K562 (cell line): ENCODE results near the gene ZSWIM7. TPM values are rescaled to one million over a fixed set of nuclear protein-coding genes. Genes with fewer than 3 reads are reported as not detected.

Experiments
- CEBPG ChIP-seq, 3 experiments: fragments of 200-800 bp in 1 of 3; sonication (Bioruptor generic) in 1 of 3; sonication (generic) in 1 of 3; formaldehyde crosslinking in 1 of 3; IDR thresholded peaks in 2 of 3; conservative IDR thresholded peaks in 1 of 3; 2 replicates each; pipeline versions ENCODE4 v1.6.1 to v1.8.0; 2016 to 2022; ENCODE audit warnings: missing compliant biosample characterization in 2 of 3, missing genetic modification characterization in 2 of 3, mild to moderate bottlenecking in 1 of 3, missing genetic modification reagents in 1 of 3
- FOXA3 ChIP-seq, 2 experiments: fragments of 450-650 bp in 1 of 2; sonication (generic) in 1 of 2; formaldehyde crosslinking; IDR thresholded peaks in 1 of 2; conservative IDR thresholded peaks in 1 of 2; 2 replicates each; pipeline versions ENCODE4 v1.4.0 to v1.8.0; 2020 to 2022; ENCODE audit warnings: mild to moderate bottlenecking in 2 of 2, missing genetic modification reagents in 1 of 2
- FOXP1 ChIP-seq: sonication (generic); formaldehyde crosslinking; IDR thresholded peaks from 2 replicates; pipeline ENCODE4 v1.8.0; 2022; ENCODE audit warnings: mild to moderate bottlenecking, missing genetic modification reagents
- NONO ChIP-seq, 2 experiments: fragments of 200-400 bp in 1 of 2; fragments of 450-650 bp in 1 of 2; formaldehyde crosslinking in 1 of 2; IDR thresholded peaks; 2 replicates each; pipeline ENCODE4 v1.6.1; 2017; ENCODE audit warnings: low read depth in 2 of 2, mild to moderate bottlenecking in 2 of 2, moderate library complexity in 2 of 2, low read length in 1 of 2
- NRF1 ChIP-seq, 2 experiments: fragments of 450-650 bp; IDR thresholded peaks in 1 of 2; conservative IDR thresholded peaks in 1 of 2; 2 replicates each; pipeline ENCODE4 v1.6.1; 2014; ENCODE audit warnings: mild to moderate bottlenecking in 2 of 2
- RBM15 ChIP-seq: fragments of 200-400 bp; formaldehyde crosslinking; IDR thresholded peaks from 2 replicates; pipeline ENCODE4 v1.6.1; 2018; ENCODE audit warnings: mild to moderate bottlenecking, low read length, moderate library complexity; ENCODE audit not compliant: insufficient read depth
- STAG1 ChIP-seq: sonication (generic); formaldehyde crosslinking; IDR thresholded peaks from 2 replicates; pipeline ENCODE4 v1.5.0; 2020; ENCODE audit warnings: missing genetic modification reagents, borderline replicate concordance
- TAF7 ChIP-seq: fragments of 450-650 bp; IDR thresholded peaks from 2 replicates; pipeline ENCODE4 v1.6.1; 2016; ENCODE audit warnings: missing genetic modification characterization, missing compliant biosample characterization
- TOE1 ChIP-seq, 2 experiments: fragments of 450-650 bp in 1 of 2; sonication (generic) in 1 of 2; formaldehyde crosslinking in 1 of 2; IDR thresholded peaks; 2 replicates each; pipeline versions ENCODE4 v1.7.1 to v1.8.0; 2016 to 2022; ENCODE audit warnings: borderline replicate concordance in 2 of 2, mild to moderate bottlenecking in 2 of 2, antibody characterized with exemption in 1 of 2, inconsistent platforms in 1 of 2, low read depth in 1 of 2, missing genetic modification reagents in 1 of 2, moderate library complexity in 1 of 2
- ZNF507 ChIP-seq: conservative IDR thresholded peaks from 2 replicates; pipeline ENCODE4 v1.6.1; 2017; ENCODE audit warnings: missing genetic modification characterization, missing compliant biosample characterization
- ZNF583 ChIP-seq: fragments of 250-450 bp; sonication (Bioruptor Pico); IDR thresholded peaks from 2 replicates; pipeline ENCODE4 v1.4.0; 2020
- ZNF695 ChIP-seq: fragments of 450-650 bp; formaldehyde crosslinking; IDR thresholded peaks from 2 replicates; pipeline ENCODE4 v1.4.0; 2020; ENCODE audit warnings: mild to moderate bottlenecking, moderate library complexity
- polyA plus RNA-seq, 8 experiments: library from polyadenylated mRNA; depleted of rRNA in 4 of 8; stranded (reverse) in 5 of 8; unstranded in 3 of 8; fragments of >200 nt; fragmentation: Nextera tagmentation in 2 of 8; fragmentation: Illumina TruSeq in 1 of 8; extraction: Ambion mirVana in 2 of 8; extraction: Trizol in 1 of 8; gene quantifications; 2 replicates each; pipeline versions ENCODE4 v1.2.1 to v1.2.3, GENCODE V29; 2011 to 2014; ENCODE audit warnings: inconsistent platforms in 1 of 8, missing spikeins in 1 of 8
- total RNA-seq, 7 experiments: library from RNA; depleted of rRNA in 6 of 7; stranded (reverse); fragments of >200 nt in 6 of 7; fragmentation: Illumina TruSeq in 2 of 7; extraction: Trizol in 2 of 7; gene quantifications; 2 replicates each; pipeline versions ENCODE4 v1.2.1 to v1.2.3, GENCODE V29; 2011 to 2021; ENCODE audit warnings: low replicate concordance in 1 of 7
- TF ChIP-seq, protein P1 (sequence below): fragments of 450-650 bp; IDR thresholded peaks from 2 replicates; pipeline ENCODE4 v1.6.1; 2016
- TF ChIP-seq, protein P2 (sequence below): IDR thresholded peaks from 2 replicates; pipeline ENCODE4 v1.6.1; 2011; ENCODE audit warnings: borderline replicate concordance, low read depth, mild to moderate bottlenecking, moderate library complexity, low read length; ENCODE audit not compliant: insufficient read depth, poor library complexity, severe bottlenecking
- TF ChIP-seq, protein P3 (sequence below), 2 experiments: IDR thresholded peaks in 1 of 2; conservative IDR thresholded peaks in 1 of 2; 2 replicates each; pipeline ENCODE4 v1.6.1; 2016; ENCODE audit warnings: low read depth in 2 of 2, mild to moderate bottlenecking in 1 of 2, missing compliant biosample characterization in 1 of 2, missing genetic modification characterization in 1 of 2, moderate library complexity in 1 of 2
- TF ChIP-seq, protein P4 (sequence below), 3 experiments: IDR thresholded peaks in 2 of 3; conservative IDR thresholded peaks in 1 of 3; 2 replicates each; pipeline ENCODE4 v1.5.1; 2011 to 2012; ENCODE audit warnings: low read length in 3 of 3, mild to moderate bottlenecking in 3 of 3, control low read depth in 2 of 3, improper control_type of control experiment in 1 of 3, inconsistent platforms in 1 of 3, low read depth in 1 of 3, mixed read lengths in 1 of 3, moderate library complexity in 1 of 3; ENCODE audit not compliant: insufficient read depth in 2 of 3

The ZSWIM7 gene
- total and polyA plus RNA-seq, 9 of the 15 experiments (the other 6 are each of a cell fraction or from before 2014, with no cell fraction given): 5.9 to 18.7 (median 9.5) TPM

DNA sequence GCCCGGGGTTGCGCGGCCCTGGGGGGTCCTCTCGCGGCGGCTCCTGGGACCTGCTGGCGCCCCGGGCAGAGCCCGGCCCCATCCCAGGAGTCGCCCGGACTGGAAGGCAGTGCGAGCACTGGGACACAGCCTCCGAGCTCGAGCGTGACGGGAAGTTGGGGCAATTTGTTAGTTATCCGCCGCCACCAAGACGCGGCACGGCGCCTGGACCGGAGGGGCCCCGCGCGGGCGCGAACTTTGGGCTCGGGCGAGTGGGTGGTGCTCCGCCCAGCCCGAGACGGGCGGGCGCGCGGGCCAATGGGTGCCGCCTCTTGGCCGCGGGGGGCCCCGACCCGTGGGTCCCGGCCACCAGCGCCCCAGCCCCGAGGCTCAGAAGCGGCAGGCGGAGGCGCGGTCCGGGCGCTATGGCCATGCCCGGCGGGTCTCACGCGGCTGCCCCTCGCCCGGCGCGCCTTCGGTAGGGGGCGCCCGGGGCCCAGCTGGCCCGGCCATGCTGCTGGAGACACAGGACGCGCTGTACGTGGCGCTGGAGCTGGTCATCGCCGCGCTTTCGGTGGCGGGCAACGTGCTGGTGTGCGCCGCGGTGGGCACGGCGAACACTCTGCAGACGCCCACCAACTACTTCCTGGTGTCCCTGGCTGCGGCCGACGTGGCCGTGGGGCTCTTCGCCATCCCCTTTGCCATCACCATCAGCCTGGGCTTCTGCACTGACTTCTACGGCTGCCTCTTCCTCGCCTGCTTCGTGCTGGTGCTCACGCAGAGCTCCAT, 54.6 kb downstream of the ZSWIM7 start, which contains the start of gene ADORA2B (continued):
- no peak for TF ChIP-seq ZNF695 (CRISPR knock-in tag)
- no peak for TF ChIP-seq TAF7 (tag)
- no peak for TF ChIP-seq FOXA3 (CRISPR knock-in tag; conservative IDR thresholded peaks at IDR 0.05 in 1 of 2, IDR thresholded peaks at IDR 0.05 in 1 of 2)
- 0 out of 4 replicates have a peak, but pooled peaks of 1 of the 2 experiments have one; percentile 29 for TF ChIP-seq NONO (IDR thresholded peaks at IDR 0.05; ENCODE audit: low read depth in 2 of 2, low read length in 1 of 2)
- TF ChIP-seq STAG1 (CRISPR knock-in tag): peak; percentile 50; the same call in 1 of the 2 replicates
- TF ChIP-seq, protein P1, sequence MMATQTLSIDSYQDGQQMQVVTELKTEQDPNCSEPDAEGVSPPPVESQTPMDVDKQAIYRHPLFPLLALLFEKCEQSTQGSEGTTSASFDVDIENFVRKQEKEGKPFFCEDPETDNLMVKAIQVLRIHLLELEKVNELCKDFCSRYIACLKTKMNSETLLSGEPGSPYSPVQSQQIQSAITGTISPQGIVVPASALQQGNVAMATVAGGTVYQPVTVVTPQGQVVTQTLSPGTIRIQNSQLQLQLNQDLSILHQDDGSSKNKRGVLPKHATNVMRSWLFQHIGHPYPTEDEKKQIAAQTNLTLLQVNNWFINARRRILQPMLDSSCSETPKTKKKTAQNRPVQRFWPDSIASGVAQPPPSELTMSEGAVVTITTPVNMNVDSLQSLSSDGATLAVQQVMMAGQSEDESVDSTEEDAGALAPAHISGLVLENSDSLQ: peak; percentile 89
- TF ChIP-seq, protein P2, sequence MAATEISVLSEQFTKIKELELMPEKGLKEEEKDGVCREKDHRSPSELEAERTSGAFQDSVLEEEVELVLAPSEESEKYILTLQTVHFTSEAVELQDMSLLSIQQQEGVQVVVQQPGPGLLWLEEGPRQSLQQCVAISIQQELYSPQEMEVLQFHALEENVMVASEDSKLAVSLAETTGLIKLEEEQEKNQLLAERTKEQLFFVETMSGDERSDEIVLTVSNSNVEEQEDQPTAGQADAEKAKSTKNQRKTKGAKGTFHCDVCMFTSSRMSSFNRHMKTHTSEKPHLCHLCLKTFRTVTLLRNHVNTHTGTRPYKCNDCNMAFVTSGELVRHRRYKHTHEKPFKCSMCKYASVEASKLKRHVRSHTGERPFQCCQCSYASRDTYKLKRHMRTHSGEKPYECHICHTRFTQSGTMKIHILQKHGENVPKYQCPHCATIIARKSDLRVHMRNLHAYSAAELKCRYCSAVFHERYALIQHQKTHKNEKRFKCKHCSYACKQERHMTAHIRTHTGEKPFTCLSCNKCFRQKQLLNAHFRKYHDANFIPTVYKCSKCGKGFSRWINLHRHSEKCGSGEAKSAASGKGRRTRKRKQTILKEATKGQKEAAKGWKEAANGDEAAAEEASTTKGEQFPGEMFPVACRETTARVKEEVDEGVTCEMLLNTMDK: peak; percentile 61
- TF ChIP-seq, protein P3, sequence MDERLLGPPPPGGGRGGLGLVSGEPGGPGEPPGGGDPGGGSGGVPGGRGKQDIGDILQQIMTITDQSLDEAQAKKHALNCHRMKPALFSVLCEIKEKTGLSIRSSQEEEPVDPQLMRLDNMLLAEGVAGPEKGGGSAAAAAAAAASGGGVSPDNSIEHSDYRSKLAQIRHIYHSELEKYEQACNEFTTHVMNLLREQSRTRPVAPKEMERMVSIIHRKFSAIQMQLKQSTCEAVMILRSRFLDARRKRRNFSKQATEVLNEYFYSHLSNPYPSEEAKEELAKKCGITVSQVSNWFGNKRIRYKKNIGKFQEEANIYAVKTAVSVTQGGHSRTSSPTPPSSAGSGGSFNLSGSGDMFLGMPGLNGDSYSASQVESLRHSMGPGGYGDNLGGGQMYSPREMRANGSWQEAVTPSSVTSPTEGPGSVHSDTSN (CRISPR knock-in tag; IDR thresholded peaks at IDR 0.05; ENCODE audit: low read depth): no peak
- TF ChIP-seq, protein P3 (tag; conservative IDR thresholded peaks at IDR 0.05; ENCODE audit: low read depth): no peak
- TF ChIP-seq ZNF583 (CRISPR knock-in tag): 0 out of 2 replicates have a peak, but pooled peaks have one; percentile 42
- TF ChIP-seq NRF1 (conservative IDR thresholded peaks at IDR 0.05 in 1 of 2, IDR thresholded peaks at IDR 0.05 in 1 of 2): peak in 1 of 2 experiments; percentile 31; a peak in 2 of 4 replicates
- peak; percentile 77; the same call in 1 of the 2 replicates for TF ChIP-seq FOXP1 (CRISPR knock-in tag)
- TF ChIP-seq, protein P4, sequence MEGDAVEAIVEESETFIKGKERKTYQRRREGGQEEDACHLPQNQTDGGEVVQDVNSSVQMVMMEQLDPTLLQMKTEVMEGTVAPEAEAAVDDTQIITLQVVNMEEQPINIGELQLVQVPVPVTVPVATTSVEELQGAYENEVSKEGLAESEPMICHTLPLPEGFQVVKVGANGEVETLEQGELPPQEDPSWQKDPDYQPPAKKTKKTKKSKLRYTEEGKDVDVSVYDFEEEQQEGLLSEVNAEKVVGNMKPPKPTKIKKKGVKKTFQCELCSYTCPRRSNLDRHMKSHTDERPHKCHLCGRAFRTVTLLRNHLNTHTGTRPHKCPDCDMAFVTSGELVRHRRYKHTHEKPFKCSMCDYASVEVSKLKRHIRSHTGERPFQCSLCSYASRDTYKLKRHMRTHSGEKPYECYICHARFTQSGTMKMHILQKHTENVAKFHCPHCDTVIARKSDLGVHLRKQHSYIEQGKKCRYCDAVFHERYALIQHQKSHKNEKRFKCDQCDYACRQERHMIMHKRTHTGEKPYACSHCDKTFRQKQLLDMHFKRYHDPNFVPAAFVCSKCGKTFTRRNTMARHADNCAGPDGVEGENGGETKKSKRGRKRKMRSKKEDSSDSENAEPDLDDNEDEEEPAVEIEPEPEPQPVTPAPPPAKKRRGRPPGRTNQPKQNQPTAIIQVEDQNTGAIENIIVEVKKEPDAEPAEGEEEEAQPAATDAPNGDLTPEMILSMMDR (IDR thresholded peaks at IDR 0.05 in 2 of 3, conservative IDR thresholded peaks at IDR 0.05 in 1 of 3; ENCODE audit: insufficient read depth in 2 of 3, low read depth in 1 of 3, low read length in 3 of 3): peak; percentile 24 to 64 (median 61)
- no peak for TF ChIP-seq CEBPG (CRISPR knock-in tag; IDR thresholded peaks at IDR 0.05)
- no peak for TF ChIP-seq CEBPG (tag; conservative IDR thresholded peaks at IDR 0.05 in 1 of 2, IDR thresholded peaks at IDR 0.05 in 1 of 2)
- no peak for TF ChIP-seq TOE1 (IDR thresholded peaks at IDR 0.05; ENCODE audit: borderline replicate concordance)
- 0 out of 2 replicates have a peak, but pooled peaks have one; percentile 47 for TF ChIP-seq TOE1 (CRISPR knock-in tag; IDR thresholded peaks at IDR 0.05; ENCODE audit: borderline replicate concordance, low read depth)
- TF ChIP-seq RBM15: no peak
- TF ChIP-seq ZNF507 (tag): no peak
